NCI-H526 treated with DMSO at 0.1 percent for 48 hours (cell line): ENCODE data around the gene VPS35L.

ENCODE experiments used
- DNase-seq: peaks from one replicate; lab custom pipeline; 2025; lab: John Stamatoyannopoulos, UW

The VPS35L gene

DNA sequence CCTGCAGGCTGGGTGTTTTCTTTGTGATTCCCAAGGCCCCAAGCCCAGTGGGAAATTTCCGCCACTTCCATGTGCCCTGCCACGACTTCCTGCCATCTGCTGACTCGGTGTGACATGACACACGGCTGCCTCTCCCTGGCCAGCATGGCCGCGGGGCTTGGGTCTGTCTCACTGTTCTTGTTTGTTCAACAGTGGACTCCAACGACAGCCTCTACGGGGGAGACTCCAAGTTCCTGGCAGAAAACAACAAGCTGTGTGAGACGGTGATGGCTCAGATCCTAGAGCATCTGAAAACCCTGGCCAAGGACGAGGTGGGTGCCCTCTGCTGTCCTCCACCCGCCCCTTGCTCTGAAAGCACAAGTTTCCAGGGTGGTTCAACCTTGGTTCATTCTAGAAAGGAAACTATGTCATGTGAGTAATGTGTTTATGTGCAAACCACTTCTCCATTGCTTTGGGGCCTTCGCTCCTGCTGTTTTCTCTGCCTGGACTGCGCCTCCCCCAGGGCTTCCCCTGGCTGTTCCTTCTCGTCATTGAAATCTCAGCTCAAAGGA, 135.7 kb downstream of the VPS35L start:
- no peak for DNase-seq

DNA sequence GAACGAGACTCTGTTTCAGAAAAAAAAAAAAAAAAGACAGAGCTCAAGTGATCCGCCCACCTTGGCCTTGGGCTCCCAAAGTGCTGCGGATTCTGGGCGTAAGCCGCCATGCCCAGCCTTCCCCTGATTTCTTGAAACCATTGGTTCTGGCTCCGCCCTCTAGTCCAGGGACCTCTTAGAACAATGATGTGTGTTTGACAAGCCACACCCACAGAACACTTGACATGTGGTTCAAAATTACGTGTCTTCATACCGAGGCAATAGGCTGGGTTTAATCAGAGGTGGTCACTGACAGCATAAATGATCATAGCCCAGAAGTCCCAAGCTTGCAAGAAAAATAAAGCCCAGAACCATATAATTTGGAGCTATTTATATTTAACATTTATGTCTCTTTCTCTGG, 139.5 kb downstream of the VPS35L start:
- DNase-seq, result no peak

DNA sequence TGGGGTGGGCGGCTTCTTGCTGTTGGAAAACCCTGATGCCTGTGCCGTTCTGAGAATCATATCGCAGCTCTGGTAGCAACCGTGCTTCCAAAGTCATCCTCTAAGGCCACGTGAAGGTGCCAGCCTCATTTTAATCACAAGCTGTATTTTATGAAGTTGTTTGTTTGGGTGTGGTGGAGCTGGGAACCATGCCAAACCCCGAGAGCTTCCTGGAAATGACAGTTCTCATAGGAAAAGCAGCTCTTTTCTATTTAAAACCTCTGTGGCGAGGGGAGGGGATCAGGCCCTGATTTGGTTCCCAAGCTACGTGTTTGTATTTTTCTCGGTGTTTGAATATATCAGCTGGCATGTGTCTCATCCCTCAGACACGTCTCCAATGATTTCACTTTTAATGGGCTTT, 140.8 kb downstream of the VPS35L start:
- peak; percentile 74 for DNase-seq

DNA sequence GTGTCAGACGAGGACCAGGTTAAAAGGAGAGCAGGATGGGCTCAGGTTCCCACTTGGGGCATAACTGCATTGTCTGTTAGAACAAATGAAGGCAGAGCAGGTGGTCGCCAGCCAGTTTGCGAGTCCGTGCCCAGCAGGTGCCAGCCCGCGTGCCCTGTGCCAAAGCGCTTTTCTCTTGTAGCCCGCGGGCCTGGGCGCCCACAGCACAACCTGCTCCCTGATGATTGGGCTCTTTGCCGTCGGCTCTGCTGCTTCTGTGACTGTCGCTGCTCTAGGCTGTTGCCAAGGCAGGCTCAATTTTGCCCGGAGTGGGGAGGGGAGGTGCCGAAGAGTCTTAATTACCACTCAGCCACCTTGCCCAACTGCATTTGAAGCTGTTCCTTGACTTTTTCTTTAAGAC, 141.5 kb downstream of the VPS35L start:
- no peak for DNase-seq

DNA sequence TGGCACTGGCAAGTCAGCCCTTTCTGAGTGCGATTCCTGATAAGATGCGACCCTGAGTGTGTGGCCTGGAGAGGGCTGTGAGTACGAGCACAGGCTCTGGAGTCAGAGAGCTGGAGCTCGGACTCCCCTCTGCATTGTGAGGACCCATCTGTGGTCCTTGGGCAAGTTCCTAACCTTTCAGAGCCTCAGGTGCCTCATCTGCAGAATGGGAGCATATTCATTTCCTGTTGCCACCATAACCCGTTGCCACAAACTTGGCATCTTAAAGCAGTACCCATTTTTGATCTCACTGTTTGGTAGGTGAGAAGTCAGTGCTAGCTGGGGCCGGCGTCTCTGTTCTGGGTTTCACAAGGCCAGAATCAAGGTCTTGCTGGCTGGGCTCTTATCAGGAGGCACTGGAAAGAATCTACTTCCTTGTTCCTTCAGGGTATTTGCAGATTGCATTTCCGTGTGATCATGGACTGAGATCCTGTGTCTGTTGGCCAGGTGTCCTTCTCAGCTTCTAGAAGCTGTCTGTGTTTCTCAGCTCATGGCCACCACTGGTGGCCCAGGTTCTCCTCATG, 142.3 kb downstream of the VPS35L start:
- DNase-seq, result no peak

DNA sequence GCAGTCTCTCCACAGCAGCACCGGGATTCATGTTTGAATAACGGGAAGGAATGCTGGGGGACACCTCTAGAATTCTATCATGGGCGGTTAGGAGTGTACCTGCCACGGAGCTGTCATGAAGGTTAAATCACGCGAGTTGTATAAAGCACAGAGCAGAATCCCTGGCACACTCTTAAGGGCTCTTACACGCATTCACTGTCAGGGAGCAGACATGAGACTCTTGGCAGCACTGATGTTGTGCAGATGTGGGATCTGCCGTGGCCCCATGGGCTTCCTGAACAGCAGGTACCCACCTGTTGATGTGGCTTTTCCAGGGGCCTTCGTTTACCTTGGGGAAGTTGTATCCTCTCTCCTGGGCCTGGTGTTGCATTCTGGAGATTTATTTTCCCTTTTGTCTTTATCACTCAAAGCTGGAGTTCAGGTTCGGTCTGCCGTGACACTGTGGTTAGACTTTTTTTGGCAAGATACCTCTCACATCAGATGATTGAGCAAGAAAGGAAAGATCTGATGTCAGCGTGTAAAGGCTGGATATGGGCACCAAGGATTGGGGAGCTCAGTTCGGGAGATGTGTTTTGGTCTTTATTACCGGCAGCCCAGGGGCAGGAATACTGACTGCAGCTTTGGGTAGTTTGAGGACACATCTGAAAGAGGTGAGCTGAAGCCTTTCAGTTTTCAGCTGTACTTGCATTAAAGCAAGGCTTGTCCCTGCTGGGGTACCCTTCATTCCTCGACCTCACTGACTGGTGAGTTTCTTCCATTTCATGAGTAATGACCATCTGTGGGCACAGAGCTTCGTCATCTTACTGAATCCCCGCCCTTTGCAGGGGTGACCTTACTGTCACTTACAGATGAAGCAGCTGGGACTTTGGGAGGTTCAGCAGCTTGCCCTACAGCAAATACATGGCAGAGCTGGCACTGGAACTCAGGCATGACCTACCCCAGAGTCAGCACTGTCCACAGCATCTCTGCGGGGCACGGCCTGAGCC, 143.3 kb downstream of the VPS35L start:
- no peak for DNase-seq

DNA sequence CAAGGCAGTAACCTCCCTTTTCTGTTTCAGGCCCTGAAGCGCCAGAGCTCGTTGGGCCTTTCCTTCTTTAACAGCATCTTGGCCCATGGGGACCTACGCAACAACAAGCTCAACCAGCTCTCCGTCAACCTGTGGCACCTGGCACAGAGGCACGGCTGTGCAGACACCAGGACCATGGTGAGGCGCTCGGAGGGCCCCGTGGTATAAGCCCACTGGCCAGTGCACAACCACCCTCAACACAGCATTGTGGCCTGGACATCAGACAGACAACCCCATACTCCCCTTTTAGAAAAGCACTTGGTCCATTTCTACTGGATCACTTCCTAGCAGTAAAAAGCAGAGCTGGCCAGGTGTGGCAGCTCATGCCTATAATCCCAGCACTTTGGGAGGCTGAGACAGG, 144.0 kb downstream of the VPS35L start:
- DNase-seq, result no peak

DNA sequence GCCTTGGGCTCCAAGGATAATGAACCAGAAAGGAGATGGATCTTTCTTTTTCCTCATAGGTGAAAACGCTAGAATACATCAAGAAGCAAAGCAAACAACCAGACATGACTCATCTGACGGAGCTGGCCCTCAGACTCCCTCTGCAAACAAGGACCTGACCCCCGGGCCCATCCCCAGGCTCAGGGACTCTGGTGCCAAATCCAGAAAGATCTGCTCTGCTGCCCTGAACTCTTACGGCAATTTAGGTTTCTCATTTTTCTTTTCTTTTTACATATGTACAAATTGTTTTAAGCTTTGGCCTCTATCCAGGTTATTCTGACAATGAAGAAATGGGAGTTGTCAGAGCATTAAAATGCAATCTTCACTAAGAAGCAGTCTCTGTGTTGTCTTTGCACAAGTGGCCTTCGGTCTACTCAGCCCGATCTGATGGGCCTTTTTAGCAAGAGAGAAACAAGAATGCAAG, 144.8 kb downstream of the VPS35L start:
- DNase-seq, result no peak

DNA sequence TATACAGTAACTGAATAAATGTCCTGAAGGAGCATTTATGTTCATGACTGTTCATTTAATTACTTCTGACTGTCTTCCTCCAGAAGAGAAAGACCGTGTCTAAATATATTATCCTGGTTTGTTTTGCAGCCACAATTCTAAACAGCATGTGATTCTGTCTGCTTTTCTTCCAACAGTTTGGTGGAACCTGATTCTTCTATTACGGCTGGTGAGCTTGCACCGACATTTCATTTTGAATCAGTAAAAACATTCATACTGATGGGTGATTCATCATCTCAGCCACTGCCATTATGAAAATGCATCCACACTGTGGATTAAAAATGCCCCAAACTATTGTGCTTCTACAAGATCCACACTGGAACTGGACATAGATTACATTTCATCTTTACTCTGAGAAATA, 145.6 kb downstream of the VPS35L start:
- no peak for DNase-seq

DNA sequence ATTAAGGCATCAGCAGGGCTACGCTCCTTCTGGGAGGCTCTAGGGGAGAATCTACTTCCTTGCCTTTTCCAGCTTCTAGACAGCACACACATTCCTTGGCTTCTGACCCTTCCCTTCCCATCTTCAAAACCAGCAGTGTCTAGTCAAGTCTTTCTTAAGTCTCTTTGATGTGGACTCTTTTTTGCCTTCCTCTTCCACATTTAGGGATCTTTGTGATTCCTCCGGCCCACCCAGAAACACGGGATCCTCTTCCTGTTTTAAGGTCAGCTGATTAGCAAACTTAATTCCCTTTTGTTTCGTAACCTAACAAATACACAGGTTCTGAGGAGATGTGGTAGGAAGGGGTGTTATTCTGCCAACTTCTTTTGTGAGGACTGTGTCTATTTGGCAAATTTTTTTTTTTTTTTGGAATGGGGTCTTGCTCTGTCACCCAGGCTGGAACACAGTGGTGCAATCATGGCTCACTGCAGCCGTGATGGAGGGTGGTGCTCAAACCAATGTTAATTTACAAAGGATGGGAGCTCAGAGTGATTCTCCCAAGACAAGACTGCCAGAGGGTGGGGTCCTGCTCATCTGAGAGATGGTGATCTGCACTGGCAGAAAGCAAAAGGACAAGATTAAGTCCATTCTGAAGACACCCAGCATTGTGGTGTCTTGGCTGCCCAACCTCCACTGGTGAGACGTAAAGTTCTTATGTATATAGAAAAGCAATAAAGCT, 147.8 kb downstream of the VPS35L start:
- no peak for DNase-seq

DNA sequence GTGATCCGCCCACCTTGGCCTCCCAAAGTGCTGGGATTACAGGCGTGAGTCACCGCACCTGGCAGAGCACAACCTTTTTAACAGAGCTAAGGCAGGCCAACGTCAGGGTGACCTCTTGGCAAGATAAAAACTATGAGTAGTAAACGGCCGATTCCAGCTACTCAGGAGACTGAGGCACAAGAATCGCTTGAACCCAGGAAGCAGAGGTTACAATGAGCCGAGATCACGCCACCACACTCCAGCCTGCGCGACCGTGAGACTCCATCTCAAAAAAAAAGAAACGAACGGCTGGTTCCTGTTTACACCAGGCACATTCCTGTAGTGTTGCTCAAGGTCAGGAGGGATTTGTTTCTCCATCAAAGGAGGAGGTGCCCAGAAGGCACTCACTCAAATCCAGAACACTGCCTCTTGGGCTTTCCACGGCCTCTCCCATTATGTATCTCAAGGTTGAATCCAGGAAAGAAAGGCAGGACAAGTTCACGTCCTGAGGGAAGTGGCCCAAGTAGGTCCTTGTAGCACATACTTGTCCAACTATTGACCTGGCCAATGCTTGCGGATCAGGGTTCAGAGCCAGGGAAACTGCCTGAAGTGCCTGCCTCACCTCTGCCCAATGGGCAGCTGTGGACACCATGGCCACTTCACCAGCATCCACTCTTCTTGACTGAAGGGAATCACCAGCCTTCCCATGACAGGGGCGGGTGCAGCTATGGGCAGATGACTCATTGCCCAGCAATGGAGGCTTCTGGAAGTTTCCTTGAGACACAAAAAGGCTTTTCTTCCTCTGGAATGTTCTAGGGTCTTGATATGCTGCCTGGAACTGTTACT, 149.0 kb downstream of the VPS35L start:
- no peak for DNase-seq

DNA sequence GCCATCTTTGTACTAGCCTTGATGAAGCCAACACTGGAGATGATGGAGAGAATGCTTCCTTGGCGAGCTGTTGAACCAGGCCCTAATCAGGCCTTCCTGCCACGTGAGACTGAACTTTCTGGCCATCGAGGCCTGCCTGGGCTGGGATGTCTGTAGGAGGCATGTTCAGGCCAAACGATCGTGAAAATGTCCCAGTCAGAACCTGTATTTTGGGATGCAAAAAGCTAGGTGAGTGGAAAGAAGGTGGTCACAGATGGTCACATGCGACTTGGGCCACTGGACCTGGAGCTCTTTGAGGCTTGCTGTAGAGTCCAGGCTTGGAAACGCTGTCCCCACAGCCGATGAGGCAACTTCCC, 149.6 kb downstream of the VPS35L start:
- DNase-seq, result no peak

DNA sequence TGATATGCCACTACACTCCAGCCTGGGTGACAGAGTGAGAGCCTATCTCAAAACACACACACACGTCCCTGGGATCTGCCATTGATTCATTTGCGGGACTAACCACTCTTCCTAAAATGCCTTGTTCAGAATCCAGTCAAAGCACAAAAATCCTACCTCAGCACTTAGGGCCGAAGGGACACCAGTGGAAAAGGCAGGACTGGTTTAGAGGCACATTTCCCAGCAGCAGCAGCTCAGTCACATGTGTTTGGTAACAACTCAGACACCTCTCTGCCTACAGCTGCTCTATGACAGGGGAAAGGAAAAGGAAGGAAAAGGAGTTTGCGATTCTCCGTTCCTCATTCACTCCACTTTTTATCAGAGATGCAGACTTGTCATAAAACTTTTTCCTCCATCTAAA, 150.3 kb downstream of the VPS35L start:
- no peak for DNase-seq

DNA sequence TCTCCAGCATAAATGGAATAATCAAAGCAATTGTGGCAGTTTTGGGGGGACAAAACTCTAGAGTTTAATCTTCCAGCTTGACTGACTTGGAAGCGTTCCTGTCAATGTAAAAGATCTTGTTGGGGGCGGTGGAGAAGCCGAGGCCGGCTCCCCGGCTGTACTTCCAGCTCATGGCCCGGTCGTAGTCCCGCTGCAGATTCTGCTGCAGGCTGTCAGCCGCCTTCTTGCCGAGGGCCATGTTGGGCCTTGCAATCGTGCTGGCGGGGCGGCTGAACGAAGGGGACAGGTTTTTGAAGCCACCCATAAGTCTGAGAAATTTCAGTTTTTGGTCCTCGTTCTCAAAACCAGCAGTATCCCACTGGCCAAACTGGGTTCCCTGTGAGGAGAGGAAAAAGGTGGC, 151.3 kb downstream of the VPS35L start:
- DNase-seq, result no peak

DNA sequence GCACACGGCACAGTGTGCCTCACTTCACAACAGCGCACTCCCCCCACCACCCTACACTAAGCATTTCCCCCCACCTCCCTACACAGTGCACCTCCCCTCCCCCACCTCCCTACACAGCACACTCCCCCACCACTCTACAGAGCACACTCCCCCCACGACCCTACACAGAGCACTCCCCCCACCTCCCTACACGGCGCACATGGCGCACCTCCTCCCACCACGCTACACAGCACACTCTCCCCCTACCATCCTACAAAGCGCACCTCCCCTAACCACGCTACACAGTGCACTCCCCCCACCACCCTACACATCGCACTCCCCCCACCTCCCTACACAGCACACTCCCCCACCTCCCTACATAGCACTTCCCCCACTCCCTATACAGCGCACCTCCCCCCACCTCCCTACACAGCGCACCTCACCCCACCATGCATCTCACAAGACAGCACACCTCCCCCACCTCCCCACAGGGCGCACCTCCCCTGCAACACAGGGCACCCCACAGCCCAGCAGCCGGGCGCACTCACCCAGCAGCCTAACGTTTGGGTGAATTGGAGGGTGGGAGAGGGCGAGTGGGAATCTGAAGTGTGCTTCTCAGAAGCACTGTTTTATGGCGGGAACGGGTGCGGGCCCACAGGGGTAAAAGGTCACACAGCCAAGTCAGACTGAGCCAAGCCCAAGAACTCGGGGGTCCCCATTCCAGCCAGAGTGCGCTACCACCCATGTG, 152.2 kb downstream of the VPS35L start:
- DNase-seq, result no peak

DNA sequence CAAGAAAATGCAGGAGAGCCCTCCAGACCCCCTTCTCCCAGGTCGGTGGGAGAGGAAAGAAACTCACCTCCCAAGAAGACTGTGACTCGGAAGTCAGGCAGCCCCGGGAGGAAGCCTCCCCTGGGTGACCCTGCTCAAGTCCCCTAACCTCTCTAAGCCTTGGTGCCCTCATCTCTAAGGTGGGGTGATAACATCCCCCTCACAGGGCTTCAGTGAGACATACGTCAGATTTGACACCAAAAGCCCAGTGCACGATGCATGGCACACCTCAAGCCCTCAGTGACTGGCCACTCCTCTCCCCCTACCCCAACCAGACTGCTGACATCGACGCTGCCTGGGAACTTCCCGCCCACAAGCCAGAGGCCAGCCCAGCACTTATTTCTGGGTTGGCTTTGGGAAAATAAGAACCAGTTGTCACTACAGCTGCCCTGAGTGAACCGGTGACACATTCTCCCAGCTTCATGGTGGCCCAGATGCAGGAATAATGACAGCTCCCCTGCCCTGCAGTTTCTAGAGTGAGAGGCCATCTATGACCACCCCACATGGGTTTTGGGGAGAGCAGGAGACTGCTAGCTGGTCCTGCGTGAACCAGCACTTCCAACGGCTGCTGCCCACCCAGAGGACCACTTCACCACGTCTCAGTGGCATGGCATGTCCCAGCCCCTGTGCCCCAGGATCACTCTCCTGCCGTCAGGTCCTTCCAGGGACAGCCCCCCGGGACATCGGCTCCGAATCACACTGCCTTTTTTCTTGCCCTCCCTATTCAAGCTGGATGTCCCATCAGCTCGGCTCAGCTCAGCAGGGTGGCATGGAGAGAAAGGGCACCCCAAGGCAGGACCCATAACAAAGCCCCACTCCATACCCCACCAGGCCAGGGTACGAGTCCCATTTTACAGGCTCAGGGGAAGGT, 153.0 kb downstream of the VPS35L start:
- DNase-seq, result no peak

DNA sequence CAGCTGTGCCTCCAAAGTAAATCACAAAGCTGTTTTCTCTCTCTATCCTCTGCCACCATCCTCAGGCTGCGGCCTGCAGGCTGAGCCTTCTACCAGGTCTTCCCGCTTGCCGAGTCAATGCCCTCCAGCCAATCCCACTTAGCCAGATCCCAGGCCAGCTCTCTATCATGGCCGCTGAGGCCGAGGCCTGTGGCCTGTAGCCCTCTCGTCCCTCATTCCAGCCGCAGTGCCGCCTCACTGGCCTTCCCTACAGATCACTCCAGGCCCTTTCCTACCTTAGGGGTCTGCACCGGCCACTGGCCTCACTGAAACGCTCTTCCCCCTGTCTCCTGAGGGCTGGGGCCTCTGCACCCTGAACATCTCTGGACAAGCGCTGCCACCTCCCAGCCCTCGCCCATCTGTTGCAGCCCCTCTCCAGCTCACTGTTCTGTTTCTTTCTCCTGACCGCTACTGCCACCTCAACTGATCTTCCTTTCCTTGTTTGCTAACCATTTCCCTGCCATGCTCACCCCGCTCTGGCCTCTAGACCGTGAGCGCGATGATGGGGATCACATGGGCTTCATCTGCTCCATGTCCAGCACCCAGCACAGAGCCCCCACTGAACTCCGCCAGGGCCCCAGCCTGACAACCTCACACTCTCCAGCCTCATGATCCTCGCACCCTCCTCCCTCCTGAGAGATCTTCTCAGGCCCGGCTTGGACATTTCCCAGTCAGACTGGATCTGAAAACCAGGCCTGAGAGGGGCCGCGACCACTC, 154.1 kb downstream of the VPS35L start:
- DNase-seq, result no peak

DNA sequence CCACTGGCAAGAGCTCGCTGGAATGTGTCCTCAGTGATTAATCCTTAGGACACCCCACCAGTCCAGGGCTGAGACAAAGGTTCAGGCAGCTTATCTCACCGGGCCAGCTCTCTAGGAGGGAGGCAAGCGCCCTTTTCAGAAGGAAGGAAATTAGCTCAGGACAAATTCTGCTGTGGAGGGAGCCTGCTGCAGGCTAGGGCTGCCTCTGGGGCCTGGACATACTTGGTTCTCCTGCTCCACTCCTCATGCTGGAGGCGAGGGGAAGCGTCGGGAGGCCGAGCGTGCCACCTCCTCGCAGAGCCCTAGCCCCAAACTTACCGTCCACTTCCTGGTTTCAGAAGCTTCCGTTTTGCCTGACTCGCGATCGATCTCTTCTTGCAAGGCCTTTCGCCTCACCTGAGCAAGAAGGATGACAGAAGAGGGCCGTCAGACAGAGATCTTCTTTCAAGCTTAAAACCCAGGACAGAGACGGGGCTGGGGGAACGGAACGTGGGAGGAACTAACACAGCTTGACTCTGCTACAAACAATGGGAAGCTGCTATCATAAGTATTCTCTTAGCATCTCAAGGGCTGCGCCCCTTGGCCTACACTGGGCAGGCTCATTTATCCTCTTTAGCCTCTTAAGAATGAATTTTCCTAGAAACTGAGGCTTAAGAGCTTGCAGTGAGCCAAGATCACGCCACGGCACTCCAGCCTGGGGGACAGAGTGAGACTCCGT, 154.8 kb downstream of the VPS35L start:
- DNase-seq, result no peak
